ENCODE data around the gene LRP5.

LRP5 gene

GRCh38 chr11:68346462-68346790 is 34.0 kb downstream of the LRP5 start:
- Histone ChIP-seq H3K4me3 (ENCODE audit: low read depth in 1 of 2, low read length in 1 of 2) (no peak overlapping the region), H3K9me3 (no peaks in the 10 kb centered on the region), H3K36me3 (no peaks in the 10 kb centered on the region), H3K27ac (no peak overlapping the region), H3K27me3 (no peaks in the 10 kb centered on the region), H3K4me1 (ENCODE audit: control insufficient read depth in 1 of 2, insufficient read depth in 1 of 2, low read depth in 1 of 2, low read length in 1 of 2) (no peaks in the 10 kb centered on the region)
- TF ChIP-seq CTCF (IDR thresholded peaks at IDR 0.05), result no peak

GRCh38 chr11:68347345-68347744 is 35.0 kb downstream of the LRP5 start:
- H3K27me3 ChIP-seq, result no peaks in the 10 kb centered on the region
- H3K4me1 ChIP-seq (ENCODE audit: control insufficient read depth in 1 of 2, insufficient read depth in 1 of 2, low read depth in 1 of 2, low read length in 1 of 2), result no peaks in the 10 kb centered on the region
- H3K9me3 ChIP-seq, result no peaks in the 10 kb centered on the region
- no peaks in the 10 kb centered on the region for H3K36me3 ChIP-seq
- H3K4me3 ChIP-seq (ENCODE audit: low read depth in 1 of 2, low read length in 1 of 2), result no peak overlapping the region
- H3K27ac ChIP-seq, result no peak overlapping the region
- no peak for TF ChIP-seq CTCF (IDR thresholded peaks at IDR 0.05)

- H3K4me1 ChIP-seq (ENCODE audit: control insufficient read depth in 1 of 2, insufficient read depth in 1 of 2, low read depth in 1 of 2, low read length in 1 of 2), result no peaks in the 10 kb centered on the region
- no peak overlapping the region for H3K27ac ChIP-seq
- no peak overlapping the region for H3K4me3 ChIP-seq (ENCODE audit: low read depth in 1 of 2, low read length in 1 of 2)
- H3K36me3 ChIP-seq, result no peaks in the 10 kb centered on the region
- H3K9me3 ChIP-seq, result no peaks in the 10 kb centered on the region
- H3K27me3 ChIP-seq, result no peaks in the 10 kb centered on the region
- no peak for TF ChIP-seq CTCF (IDR thresholded peaks at IDR 0.05)
Observed at GRCh38 chr11:68347841-68348240, 35.5 kb downstream of the LRP5 start.

- Histone ChIP-seq H3K4me3 (ENCODE audit: low read depth in 1 of 2, low read length in 1 of 2) (no peak overlapping the region), H3K36me3 (no peaks in the 10 kb centered on the region), H3K9me3 (no peaks in the 10 kb centered on the region), H3K27me3 (no peaks in the 10 kb centered on the region), H3K27ac (no peak overlapping the region), H3K4me1 (ENCODE audit: control insufficient read depth in 1 of 2, insufficient read depth in 1 of 2, low read depth in 1 of 2, low read length in 1 of 2) (no peaks in the 10 kb centered on the region)
- TF ChIP-seq CTCF (IDR thresholded peaks at IDR 0.05), result no peak
Observed at GRCh38 chr11:68349461-68350249, 37.3 kb downstream of the LRP5 start.

GRCh38 chr11:68350759-68351449 is 38.5 kb downstream of the LRP5 start:
- Histone ChIP-seq H3K27ac (no peak overlapping the region), H3K9me3 (no peaks in the 10 kb centered on the region), H3K36me3 (no peaks in the 10 kb centered on the region), H3K4me1 (ENCODE audit: control insufficient read depth in 1 of 2, insufficient read depth in 1 of 2, low read depth in 1 of 2, low read length in 1 of 2) (no peaks in the 10 kb centered on the region), H3K4me3 (ENCODE audit: low read depth in 1 of 2, low read length in 1 of 2) (no peak overlapping the region), H3K27me3 (no peaks in the 10 kb centered on the region)
- no peak for TF ChIP-seq CTCF (IDR thresholded peaks at IDR 0.05)
